GM12878 (cell line): ENCODE results near the gene FILIP1L. TPM values are rescaled to one million over a fixed set of nuclear protein-coding genes. Genes with fewer than 3 reads are reported as not detected.

ENCODE experiments used
- ATAC-seq: fragments of 200-7000 bp; cut with Tn5 transposase; 3 replicates; pipeline ENCODE4 v1.9.1; 2020; ENCODE audit warnings: mild to moderate bottlenecking, moderate library complexity
- BruUV-seq: library from RNA; stranded (reverse); fragments of 400-500 nt; replicated peaks from 2 replicates; lab custom pipeline; 2021; lab: Mats Ljungman, UMichigan
- CTCF ChIA-PET: fragments of 300-600 bp; sonication (Branson Sonifier 250); formaldehyde crosslinking; extraction: SDS; loops from one replicate; lab custom pipeline; 2021; ENCODE audit warnings: inconsistent platforms; lab: Yijun Ruan, JAX
- POLR2A ChIA-PET: fragments of 350-600 bp; formaldehyde crosslinking; extraction: SDS; loops from one replicate; lab custom pipeline; 2021; ENCODE audit warnings: inconsistent platforms; lab: Charles Lee
- RAD21 ChIA-PET: fragments of 300-600 bp; sonication (Branson Sonifier 250); formaldehyde crosslinking; loops from one replicate; lab custom pipeline; 2023; ENCODE audit warnings: antibody characterized with exemption; ENCODE audit not compliant: unreplicated experiment; lab: Charles Lee
- SMC1A ChIA-PET: fragments of 300-600 bp; sonication (Branson Sonifier 250); formaldehyde crosslinking; loops from one replicate; lab custom pipeline; 2023; ENCODE audit not compliant: unreplicated experiment, uncharacterized antibody; lab: Charles Lee
- DNase-seq: peaks from one replicate; pipeline ENCODE4 v3.0.0-alpha.2; 2011; ENCODE audit warnings: low read depth, low spot score
- FAIRE-seq: peaks from 3 replicates; lab custom pipeline; 2011; peaks lifted over from hg19 to GRCh38; lab: Jason Lieb, UNC
- H2AFZ ChIP-seq: 2 replicates; pipeline ENCODE4 v1.6.0; 2011; ENCODE audit warnings: low read depth, low read length, control low read depth; ENCODE audit not compliant: control insufficient read depth
- H3K27ac ChIP-seq: 2 replicates; pipeline ENCODE4 v1.5.1; 2011; ENCODE audit warnings: control low read depth; ENCODE audit not compliant: control insufficient read depth, insufficient read depth
- H3K27me3 ChIP-seq, 2 experiments: replicated peaks in 1 of 2; 2 replicates each; pipeline versions ENCODE4 v1.6.0 to v1.6.1; 2011; ENCODE audit warnings: low read length in 1 of 2; ENCODE audit not compliant: control insufficient read depth in 2 of 2, insufficient read depth in 2 of 2
- H3K36me3 ChIP-seq, 2 experiments: 2 replicates each; pipeline ENCODE4 v1.5.1; 2011; ENCODE audit warnings: low read length in 1 of 2; ENCODE audit not compliant: control insufficient read depth in 2 of 2, insufficient read depth in 2 of 2
- H3K4me1 ChIP-seq: 2 replicates; pipeline ENCODE4 v1.6.1; 2011; ENCODE audit warnings: mild to moderate bottlenecking, low read length, moderate library complexity, mixed read lengths; ENCODE audit not compliant: control insufficient read depth, insufficient read depth
- H3K4me2 ChIP-seq: 2 replicates; pipeline ENCODE4 v1.6.0; 2011; ENCODE audit warnings: control low read depth; ENCODE audit not compliant: control insufficient read depth, insufficient read depth
- H3K4me3 ChIP-seq: fragments of 200-600 bp; sonication (generic); 2 replicates; pipeline ENCODE4 v1.5.1; 2016
- H3K79me2 ChIP-seq: 2 replicates; pipeline ENCODE4 v1.6.0; 2011; ENCODE audit warnings: low read length; ENCODE audit not compliant: control insufficient read depth, insufficient read depth
- H3K9ac ChIP-seq: 2 replicates; pipeline ENCODE4 v1.8.0; 2011; ENCODE audit warnings: low read length, control low read depth, mixed read lengths; ENCODE audit not compliant: control insufficient read depth, insufficient read depth
- H3K9me3 ChIP-seq: replicated peaks from 3 replicates; pipeline ENCODE4 v1.5.1; 2011; ENCODE audit warnings: mild to moderate bottlenecking, low read length; ENCODE audit not compliant: control insufficient read depth, insufficient read depth
- H4K20me1 ChIP-seq: 2 replicates; pipeline ENCODE4 v1.6.0; 2011; ENCODE audit not compliant: control insufficient read depth, insufficient read depth
- ATF7 ChIP-seq: fragments of 450-650 bp; IDR thresholded peaks from 2 replicates; pipeline ENCODE4 v1.6.1; 2016; ENCODE audit warnings: low read depth, mild to moderate bottlenecking
- BHLHE40 ChIP-seq, 2 experiments: fragments of 450-650 bp in 1 of 2; IDR thresholded peaks; 2 replicates each; pipeline ENCODE4 v1.6.1; 2011 to 2017; ENCODE audit warnings: low read depth in 2 of 2, borderline replicate concordance in 1 of 2, improper control_type of control experiment in 1 of 2, low read length in 1 of 2, mild to moderate bottlenecking in 1 of 2
- BMI1 ChIP-seq: fragments of 450-650 bp; IDR thresholded peaks from 2 replicates; pipeline ENCODE4 v1.6.1; 2016; ENCODE audit warnings: mild to moderate bottlenecking, moderate library complexity, borderline replicate concordance
- FOXK2 ChIP-seq: fragments of 450-650 bp; IDR thresholded peaks from 2 replicates; pipeline ENCODE4 v1.6.1; 2017; ENCODE audit warnings: mild to moderate bottlenecking, moderate library complexity
- GABPA ChIP-seq: IDR thresholded peaks from 2 replicates; pipeline ENCODE4 v1.6.1; 2014; ENCODE audit warnings: antibody characterized with exemption, low read depth, mild to moderate bottlenecking, inconsistent platforms
- KAT2A ChIP-seq: conservative IDR thresholded peaks from 2 replicates; pipeline ENCODE4 v1.6.1; 2011; ENCODE audit warnings: low read depth, low read length; ENCODE audit not compliant: control insufficient read depth
- MXI1 ChIP-seq: fragments of 150-350 bp; IDR thresholded peaks from 2 replicates; pipeline ENCODE4 v1.6.1; 2011; ENCODE audit warnings: low read depth, mild to moderate bottlenecking, inconsistent platforms, low read length, improper control_type of control experiment
- RUNX3 ChIP-seq: IDR thresholded peaks from 2 replicates; pipeline ENCODE4 v1.6.1; 2012; ENCODE audit warnings: low read length, inconsistent platforms
- SIX5 ChIP-seq: IDR thresholded peaks from 2 replicates; pipeline ENCODE4 v1.6.1; 2011; ENCODE audit warnings: mild to moderate bottlenecking, low read depth, low read length, moderate library complexity; ENCODE audit not compliant: severe bottlenecking
- SMAD5 ChIP-seq: IDR thresholded peaks from 2 replicates; pipeline ENCODE4 v1.6.1; 2016; ENCODE audit warnings: antibody characterized with exemption, low read depth
- SREBF1 ChIP-seq: IDR thresholded peaks from 2 replicates; pipeline ENCODE4 v1.6.1; 2012; ENCODE audit warnings: mild to moderate bottlenecking, low read length
- SREBF2 ChIP-seq: IDR thresholded peaks from 2 replicates; pipeline ENCODE4 v1.6.1; 2012; ENCODE audit warnings: mild to moderate bottlenecking, low read length
- SUPT20H ChIP-seq: IDR thresholded peaks from 2 replicates; pipeline ENCODE4 v1.6.1; 2011; ENCODE audit warnings: low read depth, mild to moderate bottlenecking, low read length, moderate library complexity, borderline replicate concordance; ENCODE audit not compliant: control insufficient read depth
- TCF7 ChIP-seq: IDR thresholded peaks from 2 replicates; pipeline ENCODE4 v1.6.1; 2014; ENCODE audit warnings: antibody characterized with exemption, borderline replicate concordance
- WRNIP1 ChIP-seq: IDR thresholded peaks from 2 replicates; pipeline ENCODE4 v1.6.1; 2011; ENCODE audit warnings: low read depth, low read length, improper control_type of control experiment, borderline replicate concordance
- WGBS: methylation state at CpG from one replicate; pipeline ENCODE4 v1.1.6; 2016; ENCODE audit warnings: low lambda C conversion rate; ENCODE audit not compliant: insufficient replicate concordance, insufficient coverage; ENCODE audit errors: missing lambda C conversion rate; 5-methylcytosine and 5-hydroxymethylcytosine counted together
- in situ Hi-C: fragments of 300-500 bp; cut with MboI; formaldehyde crosslinking; loops from 9 replicates; pipeline ENCODE4 v1.14.3; 2018; ENCODE audit warnings: mixed read lengths
- intact Hi-C: fragments of 100-400 bp; cut with micrococcal nuclease; formaldehyde crosslinking; loops from one replicate; pipeline ENCODE4 v1.14.2; 2022; ENCODE audit not compliant: unreplicated experiment
- polyA plus RNA-seq, 11 experiments: library from polyadenylated mRNA; depleted of rRNA in 4 of 11; unstranded in 6 of 11; stranded (reverse) in 5 of 11; fragments of >200 nt; fragmentation: Nextera tagmentation in 4 of 11; fragmentation: Illumina TruSeq in 1 of 11; extraction: Ambion mirVana in 4 of 11; extraction: Trizol in 1 of 11; gene quantifications; 1 replicate in 1 of 11; 2 replicates in 10 of 11; pipeline versions ENCODE4 v1.2.1 to v1.2.3, GENCODE V29; 2011 to 2016; ENCODE audit warnings: inconsistent platforms in 2 of 11, missing spikeins in 2 of 11, low read depth in 1 of 11
- total RNA-seq, 4 experiments: library from RNA; depleted of rRNA in 3 of 4; stranded (reverse); fragments of >200 nt in 3 of 4; fragmentation: Illumina TruSeq in 1 of 4; extraction: Trizol in 1 of 4; gene quantifications; 2 replicates each; pipeline versions ENCODE4 v1.2.1 to v1.2.3, GENCODE V29; 2013 to 2021
- TF ChIP-seq, protein P1 (sequence below): IDR thresholded peaks from 2 replicates; pipeline ENCODE4 v1.6.1; 2012; ENCODE audit warnings: low read length, inconsistent platforms
- TF ChIP-seq, protein P2 (sequence below): IDR thresholded peaks from 2 replicates; pipeline ENCODE4 v1.6.1; 2012; ENCODE audit warnings: low read depth, low read length, improper control_type of control experiment
- TF ChIP-seq, protein P3 (sequence below): fragments of 450-650 bp; formaldehyde crosslinking; IDR thresholded peaks from 2 replicates; pipeline ENCODE4 v1.5.0; 2022; ENCODE audit warnings: mild to moderate bottlenecking, missing genetic modification characterization

Gene FILIP1L
- total and polyA plus RNA-seq, 10 of the 15 experiments (the other 5 are each of a cell fraction or from before 2014, with no cell fraction given), result 0.24 to 6.1 (median 3.5) TPM

DNA sequence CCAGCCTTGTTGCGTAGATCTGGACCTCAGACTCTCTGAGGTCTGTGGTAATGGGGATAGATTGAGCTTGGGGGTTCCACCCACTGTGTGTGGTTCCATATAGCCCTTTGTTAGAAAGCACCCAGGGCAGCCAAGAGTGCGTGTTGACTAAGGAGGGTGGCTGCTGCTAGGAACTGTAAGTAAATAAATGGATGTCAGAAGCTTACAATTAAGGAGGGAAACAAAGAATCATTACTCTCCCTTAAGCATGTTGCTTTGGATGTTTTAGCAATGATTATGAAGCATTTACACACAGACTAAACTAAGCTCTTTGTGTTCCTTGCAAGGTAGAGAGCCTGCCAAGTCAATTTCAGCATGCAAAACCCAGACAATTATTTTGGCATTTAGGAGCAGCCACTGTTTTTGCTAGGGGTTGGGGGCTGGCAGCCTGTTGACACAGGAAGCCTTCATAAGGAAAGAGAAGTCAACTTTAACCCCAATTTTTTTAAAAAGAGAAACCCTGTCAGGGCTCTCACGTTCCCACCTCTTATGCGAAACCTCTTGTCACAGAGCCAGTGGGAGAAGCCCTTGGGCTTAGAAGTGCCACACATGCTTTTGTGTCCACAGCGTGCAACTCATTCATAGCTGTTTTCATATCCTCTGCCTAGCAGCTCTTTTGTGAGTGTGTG lies 168.8 kb downstream of the FILIP1L start:
- in situ Hi-C loops (no loop called here), intact Hi-C loops (no loop called here)
- BruUV-seq, result no TSS peak
- no peak for DNase-seq
- Histone ChIP-seq H4K20me1 (no peaks in the 10 kb centered on the region), H3K4me2 (no peak overlapping the region), H3K27me3 (no peaks in the 10 kb centered on the region), H3K4me1 (no peaks in the 10 kb centered on the region), H3K79me2 (no peaks in the 10 kb centered on the region), H3K9ac (no peak overlapping the region), H3K9me3 (no peaks in the 10 kb centered on the region), H3K4me3 (no peak overlapping the region), H3K27ac (no peak overlapping the region), H3K36me3 (no peaks in the 10 kb centered on the region), H2AFZ (no peak overlapping the region)
- POLR2A ChIA-PET, result no interaction called here
- CTCF ChIA-PET, result interaction anchor here (1.5 kb wide), 1 partner anchor 114 kb away, joined by 3 read pairs; no protein-coding TSS in a partner anchor
- 89% methylated on average over 5 of the region's 5 CpGs for WGBS
- no peak for TF ChIP-seq SUPT20H
- no peak for TF ChIP-seq SREBF1
- no peak for TF ChIP-seq ATF7
- TF ChIP-seq KAT2A, result no peak
- TF ChIP-seq WRNIP1, result no peak
- TF ChIP-seq, protein P1, sequence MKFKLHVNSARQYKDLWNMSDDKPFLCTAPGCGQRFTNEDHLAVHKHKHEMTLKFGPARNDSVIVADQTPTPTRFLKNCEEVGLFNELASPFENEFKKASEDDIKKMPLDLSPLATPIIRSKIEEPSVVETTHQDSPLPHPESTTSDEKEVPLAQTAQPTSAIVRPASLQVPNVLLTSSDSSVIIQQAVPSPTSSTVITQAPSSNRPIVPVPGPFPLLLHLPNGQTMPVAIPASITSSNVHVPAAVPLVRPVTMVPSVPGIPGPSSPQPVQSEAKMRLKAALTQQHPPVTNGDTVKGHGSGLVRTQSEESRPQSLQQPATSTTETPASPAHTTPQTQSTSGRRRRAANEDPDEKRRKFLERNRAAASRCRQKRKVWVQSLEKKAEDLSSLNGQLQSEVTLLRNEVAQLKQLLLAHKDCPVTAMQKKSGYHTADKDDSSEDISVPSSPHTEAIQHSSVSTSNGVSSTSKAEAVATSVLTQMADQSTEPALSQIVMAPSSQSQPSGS, result no peak
- TF ChIP-seq, protein P2, sequence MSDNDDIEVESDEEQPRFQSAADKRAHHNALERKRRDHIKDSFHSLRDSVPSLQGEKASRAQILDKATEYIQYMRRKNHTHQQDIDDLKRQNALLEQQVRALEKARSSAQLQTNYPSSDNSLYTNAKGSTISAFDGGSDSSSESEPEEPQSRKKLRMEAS, result no peak
- TF ChIP-seq GABPA, result no peak
- TF ChIP-seq SIX5, result no peak
- TF ChIP-seq, protein P3, sequence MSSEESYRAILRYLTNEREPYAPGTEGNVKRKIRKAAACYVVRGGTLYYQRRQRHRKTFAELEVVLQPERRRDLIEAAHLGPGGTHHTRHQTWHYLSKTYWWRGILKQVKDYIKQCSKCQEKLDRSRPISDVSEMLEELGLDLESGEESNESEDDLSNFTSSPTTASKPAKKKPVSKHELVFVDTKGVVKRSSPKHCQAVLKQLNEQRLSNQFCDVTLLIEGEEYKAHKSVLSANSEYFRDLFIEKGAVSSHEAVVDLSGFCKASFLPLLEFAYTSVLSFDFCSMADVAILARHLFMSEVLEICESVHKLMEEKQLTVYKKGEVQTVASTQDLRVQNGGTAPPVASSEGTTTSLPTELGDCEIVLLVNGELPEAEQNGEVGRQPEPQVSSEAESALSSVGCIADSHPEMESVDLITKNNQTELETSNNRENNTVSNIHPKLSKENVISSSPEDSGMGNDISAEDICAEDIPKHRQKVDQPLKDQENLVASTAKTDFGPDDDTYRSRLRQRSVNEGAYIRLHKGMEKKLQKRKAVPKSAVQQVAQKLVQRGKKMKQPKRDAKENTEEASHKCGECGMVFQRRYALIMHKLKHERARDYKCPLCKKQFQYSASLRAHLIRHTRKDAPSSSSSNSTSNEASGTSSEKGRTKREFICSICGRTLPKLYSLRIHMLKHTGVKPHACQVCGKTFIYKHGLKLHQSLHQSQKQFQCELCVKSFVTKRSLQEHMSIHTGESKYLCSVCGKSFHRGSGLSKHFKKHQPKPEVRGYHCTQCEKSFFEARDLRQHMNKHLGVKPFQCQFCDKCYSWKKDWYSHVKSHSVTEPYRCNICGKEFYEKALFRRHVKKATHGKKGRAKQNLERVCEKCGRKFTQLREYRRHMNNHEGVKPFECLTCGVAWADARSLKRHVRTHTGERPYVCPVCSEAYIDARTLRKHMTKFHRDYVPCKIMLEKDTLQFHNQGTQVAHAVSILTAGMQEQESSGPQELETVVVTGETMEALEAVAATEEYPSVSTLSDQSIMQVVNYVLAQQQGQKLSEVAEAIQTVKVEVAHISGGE, result no peak
- TF ChIP-seq BHLHE40 (IDR thresholded peaks at IDR 0.05; ENCODE audit: borderline replicate concordance in 1 of 2, low read depth in 2 of 2, low read length in 1 of 2), result no peak
- no peak for TF ChIP-seq RUNX3
- TF ChIP-seq FOXK2, result no peak
- TF ChIP-seq MXI1, result no peak
- no peak for TF ChIP-seq SREBF2
- no peak for TF ChIP-seq SMAD5
- no peak for TF ChIP-seq TCF7
- no peak for TF ChIP-seq BMI1
- ATAC-seq, result no peak
- SMC1A ChIA-PET, result interaction anchor here (0.8 to 4.8 kb wide), 5 partner anchors 8 to 101 kb away, joined by 3 to 21 read pairs (median 4); no protein-coding TSS in a partner anchor
- RAD21 ChIA-PET, result no interaction called here
- FAIRE-seq, result no peak
